Caco-2 (cell line): Measurements from ENCODE around the gene CCR5. TPM values are rescaled to one million over a fixed set of nuclear protein-coding genes. Genes with fewer than 3 reads are reported as not detected.

ENCODE experiments used
- BruUV-seq: library from RNA; stranded (reverse); fragments of 400-500 nt; replicated peaks from 2 replicates; lab custom pipeline; 2021; lab: Mats Ljungman, UMichigan
- CTCF ChIA-PET: fragments of 300-600 bp; sonication (Branson Sonifier 250); formaldehyde crosslinking; loops from one replicate; lab custom pipeline; 2022; ENCODE audit warnings: antibody characterized with exemption; lab: Charles Lee
- POLR2A ChIA-PET: fragments of 300-600 bp; sonication (Branson Sonifier 250); formaldehyde crosslinking; loops from one replicate; lab custom pipeline; 2022; ENCODE audit warnings: antibody characterized with exemption; lab: Charles Lee
- DNase-seq, 2 experiments: peaks; one replicate each; pipeline versions ENCODE4 v3.0.0 to v3.0.0-alpha.2; 2020 to 2022
- H3K27me3 ChIP-seq: replicated peaks from 2 replicates; pipeline ENCODE4 v1.6.0; 2011; ENCODE audit warnings: low read length; ENCODE audit not compliant: control insufficient read depth, insufficient read depth
- H3K36me3 ChIP-seq: 2 replicates; pipeline ENCODE4 v1.5.1; 2011; ENCODE audit warnings: low read length; ENCODE audit not compliant: control insufficient read depth, insufficient read depth
- H3K4me1 ChIP-seq: fragments of 250-450 bp; sonication (Bioruptor Pico); 2 replicates; pipeline ENCODE4 v1.5.1; 2020; ENCODE audit warnings: mild to moderate bottlenecking
- H3K4me3 ChIP-seq: 2 replicates; pipeline ENCODE4 v1.5.1; 2011; ENCODE audit warnings: low read depth, mild to moderate bottlenecking, control low read depth, low read length
- H3K9me3 ChIP-seq: fragments of 250-450 bp; sonication (Bioruptor Pico); 2 replicates; pipeline ENCODE4 v1.5.1; 2020; ENCODE audit warnings: mild to moderate bottlenecking, moderate library complexity
- H3K27ac Mint-ChIP-seq: one replicate; pipeline ENCODE4 v1.8.0; 2022; ENCODE audit warnings: mixed read lengths; ENCODE audit not compliant: unreplicated experiment
- H3K27me3 Mint-ChIP-seq: one replicate; pipeline ENCODE4 v1.8.0; 2022; ENCODE audit warnings: mixed read lengths; ENCODE audit not compliant: insufficient read depth, unreplicated experiment
- H3K36me3 Mint-ChIP-seq: one replicate; pipeline ENCODE4 v1.8.0; 2022; ENCODE audit warnings: mild to moderate bottlenecking, mixed read lengths; ENCODE audit not compliant: insufficient read depth, unreplicated experiment
- H3K4me1 Mint-ChIP-seq: one replicate; pipeline ENCODE4 v1.8.0; 2022; ENCODE audit warnings: low read depth, mixed read lengths; ENCODE audit not compliant: unreplicated experiment
- H3K4me3 Mint-ChIP-seq: one replicate; pipeline ENCODE4 v1.8.0; 2022; ENCODE audit warnings: mild to moderate bottlenecking, moderate library complexity, mixed read lengths; ENCODE audit not compliant: unreplicated experiment
- H3K9me3 Mint-ChIP-seq: one replicate; pipeline ENCODE4 v1.8.0; 2022; ENCODE audit warnings: mixed read lengths; ENCODE audit not compliant: unreplicated experiment
- intact Hi-C: fragments of 100-400 bp; cut with micrococcal nuclease; formaldehyde crosslinking; loops from one replicate; pipeline ENCODE4 v1.10.0; 2022; ENCODE audit not compliant: unreplicated experiment
- total RNA-seq: library from RNA; stranded (reverse); gene quantifications from 2 replicates; pipeline ENCODE4 v1.2.3, GENCODE V29; 2022
- TF ChIP-seq, protein P1 (sequence below), 2 experiments: fragments of 200-600 bp in 1 of 2; IDR thresholded peaks; 1 replicate in 1 of 2; 2 replicates in 1 of 2; pipeline versions ENCODE4 v1.5.1 to v1.8.0; 2011 to 2022; ENCODE audit warnings: antibody characterized with exemption in 1 of 2, control low read depth in 1 of 2, inconsistent platforms in 1 of 2, low read depth in 1 of 2, low read length in 1 of 2, mild to moderate bottlenecking in 1 of 2, moderate library complexity in 1 of 2; ENCODE audit not compliant: insufficient read depth in 1 of 2, severe bottlenecking in 1 of 2, unreplicated experiment in 1 of 2

Gene CCR5
- total RNA-seq, 1 experiment from 2014 or later = not detected

GRCh38 chr3:46414739-46415138 lies 44.0 kb downstream of the CCR5 start:
- CTCF ChIA-PET = no interaction called here
- POLR2A ChIA-PET = no interaction called here
- H3K4me1 ChIP-seq = no peaks in the 10 kb centered on the region
- TF ChIP-seq, protein P1, sequence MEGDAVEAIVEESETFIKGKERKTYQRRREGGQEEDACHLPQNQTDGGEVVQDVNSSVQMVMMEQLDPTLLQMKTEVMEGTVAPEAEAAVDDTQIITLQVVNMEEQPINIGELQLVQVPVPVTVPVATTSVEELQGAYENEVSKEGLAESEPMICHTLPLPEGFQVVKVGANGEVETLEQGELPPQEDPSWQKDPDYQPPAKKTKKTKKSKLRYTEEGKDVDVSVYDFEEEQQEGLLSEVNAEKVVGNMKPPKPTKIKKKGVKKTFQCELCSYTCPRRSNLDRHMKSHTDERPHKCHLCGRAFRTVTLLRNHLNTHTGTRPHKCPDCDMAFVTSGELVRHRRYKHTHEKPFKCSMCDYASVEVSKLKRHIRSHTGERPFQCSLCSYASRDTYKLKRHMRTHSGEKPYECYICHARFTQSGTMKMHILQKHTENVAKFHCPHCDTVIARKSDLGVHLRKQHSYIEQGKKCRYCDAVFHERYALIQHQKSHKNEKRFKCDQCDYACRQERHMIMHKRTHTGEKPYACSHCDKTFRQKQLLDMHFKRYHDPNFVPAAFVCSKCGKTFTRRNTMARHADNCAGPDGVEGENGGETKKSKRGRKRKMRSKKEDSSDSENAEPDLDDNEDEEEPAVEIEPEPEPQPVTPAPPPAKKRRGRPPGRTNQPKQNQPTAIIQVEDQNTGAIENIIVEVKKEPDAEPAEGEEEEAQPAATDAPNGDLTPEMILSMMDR (IDR thresholded peaks at IDR 0.05; ENCODE audit: insufficient read depth in 1 of 2, low read depth in 1 of 2, low read length in 1 of 2, severe bottlenecking in 1 of 2, unreplicated experiment in 1 of 2) = no peak
- Mint-ChIP-seq H3K4me3 (no peak overlapping the region), H3K9me3 (no peaks in the 10 kb centered on the region), H3K27ac (no peak overlapping the region), H3K4me1 (no peaks in the 10 kb centered on the region), H3K27me3 (no peaks in the 10 kb centered on the region), H3K36me3 (no peaks in the 10 kb centered on the region)
- no peak overlapping the region for H3K4me3 ChIP-seq
- intact Hi-C loops = no loop called here
- BruUV-seq = no TSS peak
- no peaks in the 10 kb centered on the region for H3K27me3 ChIP-seq
- DNase-seq = no peak
- H3K36me3 ChIP-seq = no peaks in the 10 kb centered on the region
- H3K9me3 ChIP-seq = no peaks in the 10 kb centered on the region

DNA sequence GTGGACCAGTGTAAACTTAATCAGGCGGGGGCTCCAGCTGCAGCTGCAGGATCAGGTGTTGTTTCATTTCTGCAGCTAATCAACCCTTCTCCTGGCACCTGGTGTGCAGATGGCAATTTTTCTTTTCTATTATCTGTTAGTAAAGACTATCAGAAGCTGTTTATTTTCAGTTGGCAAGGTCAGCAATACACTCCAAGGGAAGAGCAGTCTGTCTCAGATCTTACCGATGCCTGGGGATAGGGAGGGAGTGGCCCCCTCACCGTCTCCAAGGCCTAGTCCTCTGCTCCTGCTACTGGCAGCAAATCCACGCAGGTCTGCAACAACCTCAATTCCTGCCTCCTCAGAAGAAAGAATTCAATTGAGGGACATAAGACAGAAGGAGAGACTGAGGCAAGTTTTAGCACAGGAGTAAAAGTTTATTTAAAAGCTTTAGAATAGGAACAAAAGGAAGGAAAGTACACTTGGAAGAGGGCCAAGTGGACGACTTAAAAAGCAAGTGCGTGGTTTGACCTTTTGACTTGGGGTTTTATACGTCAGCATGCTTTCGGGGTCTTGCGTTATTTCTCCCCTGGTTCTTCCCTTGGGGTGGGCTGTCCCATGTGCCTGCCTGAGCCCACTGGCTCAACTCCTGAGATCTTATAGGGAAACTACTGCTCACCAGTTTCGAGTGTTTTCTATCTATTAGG lies 45.5 kb downstream of the CCR5 start:
- H3K36me3 ChIP-seq = no peaks in the 10 kb centered on the region
- H3K27ac Mint-ChIP-seq = no peak overlapping the region
- no peak for DNase-seq
- ChIA-PET POLR2A (no interaction called here), CTCF (no interaction called here)
- H3K27me3 ChIP-seq = no peaks in the 10 kb centered on the region
- no peaks in the 10 kb centered on the region for H3K4me1 Mint-ChIP-seq
- H3K36me3 Mint-ChIP-seq = no peaks in the 10 kb centered on the region
- no peaks in the 10 kb centered on the region for H3K9me3 Mint-ChIP-seq
- BruUV-seq = no TSS peak
- H3K4me1 ChIP-seq = no peaks in the 10 kb centered on the region
- no peak overlapping the region for H3K4me3 Mint-ChIP-seq
- no peaks in the 10 kb centered on the region for H3K27me3 Mint-ChIP-seq
- TF ChIP-seq, protein P1 (IDR thresholded peaks at IDR 0.05; ENCODE audit: insufficient read depth in 1 of 2, low read depth in 1 of 2, low read length in 1 of 2, severe bottlenecking in 1 of 2, unreplicated experiment in 1 of 2) = no peak
- no peak overlapping the region for H3K4me3 ChIP-seq
- H3K9me3 ChIP-seq = no peaks in the 10 kb centered on the region
- intact Hi-C loops = no loop called here

GRCh38 chr3:46416811-46417510 lies 46.2 kb downstream of the CCR5 start:
- no TSS peak for BruUV-seq
- Mint-ChIP-seq H3K27me3 (no peaks in the 10 kb centered on the region), H3K4me1 (no peaks in the 10 kb centered on the region), H3K9me3 (no peaks in the 10 kb centered on the region), H3K36me3 (no peaks in the 10 kb centered on the region), H3K27ac (no peak overlapping the region), H3K4me3 (no peak overlapping the region)
- Histone ChIP-seq H3K9me3 (no peaks in the 10 kb centered on the region), H3K4me1 (no peaks in the 10 kb centered on the region), H3K27me3 (no peaks in the 10 kb centered on the region), H3K36me3 (no peaks in the 10 kb centered on the region), H3K4me3 (no peak overlapping the region)
- no peak for DNase-seq
- POLR2A ChIA-PET = no interaction called here
- intact Hi-C loops = no loop called here
- TF ChIP-seq, protein P1 (IDR thresholded peaks at IDR 0.05; ENCODE audit: insufficient read depth in 1 of 2, low read depth in 1 of 2, low read length in 1 of 2, severe bottlenecking in 1 of 2, unreplicated experiment in 1 of 2) = no peak
- CTCF ChIA-PET = no interaction called here
